HG03457 (cell line): Measurements from ENCODE around the gene TSR3.

Source experiments
- ATAC-seq: cut with Tn5 transposase; IDR thresholded peaks from one replicate; pipeline ENCODE4 v1.9.1; 2021; ENCODE audit warnings: moderate number of reproducible peaks; ENCODE audit not compliant: unreplicated experiment

Gene TSR3

GRCh38 chr16:1351582-1352362 is at the start of gene TSR3, which contains the start of gene GNPTG:
Gene TSR3 (minus strand): TSS chr16:1351878. CDS start chr16:1351804, 74 bp downstream.
Gene GNPTG (plus strand): TSS chr16:1351931. CDS start chr16:1351966, 35 bp downstream.
- peak; percentile 41 for ATAC-seq

- no peak for ATAC-seq
These were observed 49.5 kb upstream of the TSR3 start for GRCh38 chr16:1401061-1401757.

- ATAC-seq, result no peak
These were observed 47.3 kb upstream of the TSR3 start for GRCh38 chr16:1398826-1399581.

GRCh38 chr16:1398351-1398750 is 46.7 kb upstream of the TSR3 start:
- ATAC-seq, result no peak

- no peak for ATAC-seq
These were observed 46.1 kb upstream of the TSR3 start for GRCh38 chr16:1397779-1398178.

- ATAC-seq, result no peak
These were observed 43.9 kb upstream of the TSR3 start for GRCh38 chr16:1395444-1396031.

GRCh38 chr16:1394367-1394951 is 42.8 kb upstream of the TSR3 start:
- ATAC-seq, result no peak

GRCh38 chr16:1393613-1394176 is 42.0 kb upstream of the TSR3 start:
- no peak for ATAC-seq

GRCh38 chr16:1392826-1393225 is 41.1 kb upstream of the TSR3 start:
- no peak for ATAC-seq

- no peak for ATAC-seq
These were observed 38.6 kb upstream of the TSR3 start for GRCh38 chr16:1390239-1390779.

GRCh38 chr16:1389762-1390161 is 38.1 kb upstream of the TSR3 start:
- ATAC-seq, result no peak

- ATAC-seq, result no peak
These were observed 35.7 kb upstream of the TSR3 start for GRCh38 chr16:1387331-1387730.

- ATAC-seq, result no peak
These were observed 33.6 kb upstream of the TSR3 start for GRCh38 chr16:1385232-1385631.

GRCh38 chr16:1383556-1383955 is 31.9 kb upstream of the TSR3 start:
- ATAC-seq, result no peak

GRCh38 chr16:1381612-1382406 is 30.1 kb upstream of the TSR3 start:
- no peak for ATAC-seq

- no peak for ATAC-seq
These were observed 28.5 kb upstream of the TSR3 start for GRCh38 chr16:1380195-1380594.

GRCh38 chr16:1379304-1380076 is 27.8 kb upstream of the TSR3 start:
- ATAC-seq, result no peak

GRCh38 chr16:1378804-1379303 is 27.2 kb upstream of the TSR3 start:
- no peak for ATAC-seq
